LNCaP clone FGC (cell line): ENCODE results near the gene SH2D3C.

ENCODE experiments used
- DNase-seq: peaks from one replicate; pipeline ENCODE4 v3.0.0-alpha.2; 2011; ENCODE audit warnings: low read depth
- H3K4me3 ChIP-seq: 2 replicates; pipeline ENCODE4 v1.5.1; 2011; ENCODE audit warnings: mild to moderate bottlenecking, low read depth, low read length, control low read depth
- CTCF ChIP-seq: IDR thresholded peaks from 2 replicates; pipeline ENCODE4 v1.5.1; 2012; ENCODE audit warnings: mild to moderate bottlenecking; ENCODE audit not compliant: control insufficient read depth, insufficient read depth; ENCODE audit errors: extremely low read depth

The SH2D3C gene

GRCh38 chr9:127789179-127789578 is 10.7 kb upstream of the SH2D3C start:
- no peak for DNase-seq
- H3K4me3 ChIP-seq: no peak overlapping the region
- no peak for TF ChIP-seq CTCF

DNA sequence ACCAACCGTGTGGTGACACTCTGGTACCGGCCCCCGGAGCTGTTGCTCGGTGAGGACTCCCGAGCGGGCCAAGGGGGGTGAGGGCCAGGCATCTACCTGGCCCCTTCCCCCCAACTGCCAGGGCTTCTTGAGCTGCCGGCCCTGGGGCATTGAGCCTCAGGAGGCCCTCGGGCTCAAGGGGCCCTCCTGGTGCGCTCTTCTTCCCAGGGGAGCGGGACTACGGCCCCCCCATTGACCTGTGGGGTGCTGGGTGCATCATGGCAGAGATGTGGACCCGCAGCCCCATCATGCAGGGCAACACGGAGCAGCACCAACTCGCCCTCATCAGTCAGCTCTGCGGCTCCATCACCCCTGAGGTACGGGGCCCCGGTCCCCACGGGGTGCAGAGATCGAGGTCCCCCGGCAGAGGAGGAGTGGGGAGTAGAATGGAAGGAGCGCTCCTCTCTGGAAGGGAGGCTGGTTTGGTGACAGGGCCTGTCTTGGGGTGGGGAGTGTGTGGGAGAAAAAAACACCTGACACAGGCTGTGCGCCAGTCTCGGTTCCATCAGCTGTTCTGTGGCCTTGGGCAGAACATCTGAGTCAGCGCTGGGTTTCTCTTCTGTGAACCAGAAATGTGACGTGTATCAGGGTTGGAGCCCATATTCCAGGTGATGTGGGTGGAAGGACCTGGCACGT is 10.0 kb upstream of the SH2D3C start:
- TF ChIP-seq CTCF: no peak
- no peak overlapping the region for H3K4me3 ChIP-seq
- DNase-seq: no peak

GRCh38 chr9:127786773-127787104 is 8.3 kb upstream of the SH2D3C start:
- DNase-seq: no peak
- H3K4me3 ChIP-seq: peak overlapping the region; percentile 92
- peak; percentile 49 for TF ChIP-seq CTCF

DNA sequence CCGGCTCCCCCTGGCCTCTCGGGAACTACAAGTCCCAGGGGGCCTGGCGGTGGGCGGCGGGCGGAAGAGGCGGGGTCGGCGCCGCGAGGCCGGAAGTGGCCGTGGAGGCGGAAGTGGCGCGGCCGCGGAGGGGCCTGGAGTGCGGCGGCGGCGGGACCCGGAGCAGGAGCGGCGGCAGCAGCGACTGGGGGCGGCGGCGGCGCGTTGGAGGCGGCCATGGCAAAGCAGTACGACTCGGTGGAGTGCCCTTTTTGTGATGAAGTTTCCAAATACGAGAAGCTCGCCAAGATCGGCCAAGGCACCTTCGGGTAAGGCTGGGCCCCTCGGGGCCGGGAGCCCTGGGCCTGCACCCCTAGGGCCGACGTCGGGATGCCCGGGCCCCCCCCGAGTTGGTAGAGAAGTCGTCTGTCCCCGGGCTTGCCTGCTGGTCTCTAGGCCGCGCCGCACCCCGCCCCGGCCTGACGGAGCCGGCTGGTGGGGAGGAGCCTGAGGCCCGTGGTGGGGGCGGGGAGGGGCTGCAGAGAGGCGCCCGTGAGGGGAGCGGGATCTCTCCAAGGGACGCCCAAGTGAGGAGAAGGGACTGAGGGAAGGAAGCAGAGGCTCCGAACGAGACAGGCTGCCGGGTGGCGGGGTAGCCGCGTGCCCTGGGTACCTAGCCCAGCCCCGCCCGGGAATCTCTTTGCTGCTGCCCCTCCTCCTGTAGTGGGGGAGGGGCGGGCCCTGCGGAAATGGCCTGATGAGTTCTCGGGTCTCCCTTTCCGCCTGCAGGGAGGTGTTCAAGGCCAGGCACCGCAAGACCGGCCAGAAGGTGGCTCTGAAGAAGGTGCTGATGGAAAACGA is 7.7 kb upstream of the SH2D3C start, which contains the start of gene CDK9:
TSS of gene CDK9 (plus strand) at position 102 of the 840 bp plus-strand sequence. CDS start at position 217, 115 bp downstream.
- DNase-seq: no peak
- peak within 1 kb of the TSS; percentile 92 for H3K4me3 ChIP-seq
- TF ChIP-seq CTCF: peak; percentile 29; the same call in 1 of the 2 replicates

DNA sequence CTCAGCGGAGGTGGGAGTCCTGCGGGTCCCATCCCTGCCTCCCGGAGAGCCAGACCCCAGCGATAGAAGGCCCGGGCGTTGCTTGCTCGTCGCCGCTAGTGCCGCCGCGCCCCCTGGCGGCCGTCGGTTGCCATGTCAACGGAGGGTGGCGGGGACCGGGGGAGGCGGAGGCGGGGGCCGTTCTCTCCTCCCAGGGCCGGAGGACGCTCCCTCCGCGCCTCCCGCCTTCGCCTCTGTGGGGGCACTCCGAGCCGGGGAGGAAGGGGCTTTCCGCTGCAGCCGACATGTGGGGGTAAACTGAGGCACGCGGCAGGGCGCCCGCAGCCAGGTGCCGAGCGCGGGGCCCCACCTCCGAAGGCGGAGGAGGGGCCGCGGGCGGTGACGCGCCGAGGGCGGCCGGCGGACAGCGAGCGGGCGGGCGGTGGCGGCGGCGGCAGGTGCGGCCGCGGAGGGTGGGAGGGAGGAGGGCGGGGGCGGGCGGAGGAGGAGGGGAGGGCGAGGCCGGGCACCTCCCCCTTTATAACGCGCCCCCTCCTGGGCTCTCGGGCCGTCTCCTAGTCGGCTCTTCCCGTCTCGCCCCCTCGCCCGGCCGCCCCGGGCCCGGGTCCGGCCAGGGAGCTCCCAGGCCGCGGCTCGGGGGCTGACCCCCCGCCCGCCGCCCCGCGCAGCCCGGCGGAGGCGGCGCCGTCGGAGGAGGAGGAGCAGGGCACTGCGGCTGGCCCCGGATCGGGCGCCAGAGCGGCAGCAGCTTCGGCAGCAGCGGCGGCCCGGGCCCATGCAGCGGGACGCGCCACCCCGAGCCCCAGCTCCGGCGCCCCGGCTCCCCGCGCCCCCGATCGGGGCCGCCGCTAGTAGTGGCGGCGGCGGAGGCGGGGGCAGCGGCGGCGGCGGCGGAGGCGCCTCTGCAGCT is 6.8 kb upstream of the SH2D3C start:
- H3K4me3 ChIP-seq: peak overlapping the region; percentile 92
- peak; percentile 93 for TF ChIP-seq CTCF
- no peak for DNase-seq

DNA sequence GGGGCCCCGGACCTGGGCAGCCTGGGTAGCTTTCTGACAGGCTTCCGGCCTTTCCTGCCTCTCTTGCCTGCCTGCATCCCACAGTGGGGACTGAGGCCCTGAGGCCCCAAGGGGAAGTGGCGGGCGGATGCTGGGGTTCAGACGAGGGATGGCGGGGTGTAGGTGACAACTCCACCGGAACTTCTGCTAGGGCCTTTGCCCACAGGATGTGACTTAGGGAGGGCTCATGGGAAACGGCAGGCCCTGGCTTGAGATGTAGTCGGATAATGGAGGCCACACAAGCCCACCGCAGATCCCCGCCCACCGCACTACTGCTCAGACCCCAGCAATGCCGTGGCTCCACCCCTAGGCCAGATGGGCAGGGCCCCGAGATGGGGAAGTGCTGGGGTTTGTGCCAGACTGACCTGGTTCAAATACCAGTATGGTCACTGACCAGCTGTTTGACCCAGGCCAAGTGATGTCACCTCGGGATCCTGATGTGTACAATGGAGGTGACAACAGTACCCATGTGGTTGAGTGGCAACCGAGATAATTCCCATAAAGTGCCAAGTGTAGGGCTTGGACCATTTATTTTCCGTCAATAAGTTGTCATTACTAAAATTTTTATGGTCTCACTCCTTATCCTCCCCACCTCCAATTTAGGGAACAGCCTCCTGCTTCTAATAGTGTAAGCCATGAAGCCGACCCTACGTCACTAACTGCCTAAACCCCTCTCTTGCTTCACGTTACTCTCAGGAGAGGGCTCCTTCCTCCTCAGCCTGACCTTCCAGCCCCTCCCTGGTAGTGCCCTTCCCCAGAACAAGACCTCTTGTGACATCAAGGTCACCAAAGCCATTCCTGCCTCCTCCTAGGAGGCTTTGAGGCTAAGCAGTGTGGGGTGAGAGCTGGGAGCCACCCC is 4.9 kb upstream of the SH2D3C start:
- no peak for TF ChIP-seq CTCF
- H3K4me3 ChIP-seq: no peak overlapping the region
- DNase-seq: no peak
